Liver (tissue), 2 donors: ENCODE data around the gene COLEC11.

Experiments used
- CTCF ChIP-seq: fragments of 150-350 bp; IDR thresholded peaks from 2 replicates; pipeline ENCODE4 v1.5.1; 2017; ENCODE audit warnings: improper control_type of control experiment, low read depth, low read length; ENCODE audit not compliant: missing input control
- YY1 ChIP-seq: IDR thresholded peaks from 2 replicates; pipeline ENCODE4 v1.6.1; 2016; ENCODE audit warnings: antibody characterized with exemption, mild to moderate bottlenecking
- TF ChIP-seq, protein P1 (sequence below): IDR thresholded peaks from 2 replicates; pipeline ENCODE4 v1.6.1; 2016; ENCODE audit warnings: antibody characterized with exemption, mild to moderate bottlenecking
- TF ChIP-seq, protein P2 (sequence below): IDR thresholded peaks from 2 replicates; pipeline ENCODE4 v1.6.1; 2016; ENCODE audit warnings: antibody characterized with exemption
- donor health status: healthy.

GRCh38 chr2:3610881-3611505, 16.1 kb downstream of the COLEC11 start:
- no peak for TF ChIP-seq YY1
- no peak for TF ChIP-seq CTCF
- TF ChIP-seq, protein P1, sequence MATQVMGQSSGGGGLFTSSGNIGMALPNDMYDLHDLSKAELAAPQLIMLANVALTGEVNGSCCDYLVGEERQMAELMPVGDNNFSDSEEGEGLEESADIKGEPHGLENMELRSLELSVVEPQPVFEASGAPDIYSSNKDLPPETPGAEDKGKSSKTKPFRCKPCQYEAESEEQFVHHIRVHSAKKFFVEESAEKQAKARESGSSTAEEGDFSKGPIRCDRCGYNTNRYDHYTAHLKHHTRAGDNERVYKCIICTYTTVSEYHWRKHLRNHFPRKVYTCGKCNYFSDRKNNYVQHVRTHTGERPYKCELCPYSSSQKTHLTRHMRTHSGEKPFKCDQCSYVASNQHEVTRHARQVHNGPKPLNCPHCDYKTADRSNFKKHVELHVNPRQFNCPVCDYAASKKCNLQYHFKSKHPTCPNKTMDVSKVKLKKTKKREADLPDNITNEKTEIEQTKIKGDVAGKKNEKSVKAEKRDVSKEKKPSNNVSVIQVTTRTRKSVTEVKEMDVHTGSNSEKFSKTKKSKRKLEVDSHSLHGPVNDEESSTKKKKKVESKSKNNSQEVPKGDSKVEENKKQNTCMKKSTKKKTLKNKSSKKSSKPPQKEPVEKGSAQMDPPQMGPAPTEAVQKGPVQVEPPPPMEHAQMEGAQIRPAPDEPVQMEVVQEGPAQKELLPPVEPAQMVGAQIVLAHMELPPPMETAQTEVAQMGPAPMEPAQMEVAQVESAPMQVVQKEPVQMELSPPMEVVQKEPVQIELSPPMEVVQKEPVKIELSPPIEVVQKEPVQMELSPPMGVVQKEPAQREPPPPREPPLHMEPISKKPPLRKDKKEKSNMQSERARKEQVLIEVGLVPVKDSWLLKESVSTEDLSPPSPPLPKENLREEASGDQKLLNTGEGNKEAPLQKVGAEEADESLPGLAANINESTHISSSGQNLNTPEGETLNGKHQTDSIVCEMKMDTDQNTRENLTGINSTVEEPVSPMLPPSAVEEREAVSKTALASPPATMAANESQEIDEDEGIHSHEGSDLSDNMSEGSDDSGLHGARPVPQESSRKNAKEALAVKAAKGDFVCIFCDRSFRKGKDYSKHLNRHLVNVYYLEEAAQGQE, result no peak
- TF ChIP-seq, protein P2, sequence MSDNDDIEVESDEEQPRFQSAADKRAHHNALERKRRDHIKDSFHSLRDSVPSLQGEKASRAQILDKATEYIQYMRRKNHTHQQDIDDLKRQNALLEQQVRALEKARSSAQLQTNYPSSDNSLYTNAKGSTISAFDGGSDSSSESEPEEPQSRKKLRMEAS, result no peak
